ENCODE results near the gene SLC43A2.
"Not testable (repeated sequence)": the region's sequence is repeated elsewhere in the genome, so short reads cannot be mapped to it uniquely, and the experiment has no call there.

The SLC43A2 gene

GRCh38 chr17:1627982-1628855, at the start of gene SLC43A2:
TSS of gene SLC43A2 (minus strand) at chr17:1628834. CDS start at chr17:1627874, 960 bp downstream.
- Histone ChIP-seq H3K9ac (ENCODE audit: insufficient read length, low read depth) (peak within 1 kb of the TSS; percentile 79), H3K4me1 (ENCODE audit: insufficient read depth, insufficient read length) (peaks cover 22% of the 10 kb centered on the region), H3K27me3 (ENCODE audit: insufficient read depth, insufficient read length) (peaks cover 5% of the 10 kb centered on the region), H3K9me3 (ENCODE audit: insufficient read depth, low read length) (no peaks in the 10 kb centered on the region), H3K4me3 (ENCODE audit: insufficient read length, low read depth) (peak within 1 kb of the TSS; percentile 57), H3K36me3 (ENCODE audit: insufficient read depth, insufficient read length, low read length) (peaks cover 3% of the 10 kb centered on the region)
- DNase-seq (ENCODE audit: low read depth, low spot score), result peak; percentile 71
- TF ChIP-seq ZNF274 (IDR thresholded peaks at IDR 0.05; ENCODE audit: low read depth, low read length), result no peak
- TF ChIP-seq YY1 (IDR thresholded peaks at IDR 0.05; ENCODE audit: insufficient read depth, insufficient read length), result no peak
- no peak for TF ChIP-seq SUZ12 (IDR thresholded peaks at IDR 0.05; ENCODE audit: extremely low read depth, insufficient read depth, insufficient read length)

DNA sequence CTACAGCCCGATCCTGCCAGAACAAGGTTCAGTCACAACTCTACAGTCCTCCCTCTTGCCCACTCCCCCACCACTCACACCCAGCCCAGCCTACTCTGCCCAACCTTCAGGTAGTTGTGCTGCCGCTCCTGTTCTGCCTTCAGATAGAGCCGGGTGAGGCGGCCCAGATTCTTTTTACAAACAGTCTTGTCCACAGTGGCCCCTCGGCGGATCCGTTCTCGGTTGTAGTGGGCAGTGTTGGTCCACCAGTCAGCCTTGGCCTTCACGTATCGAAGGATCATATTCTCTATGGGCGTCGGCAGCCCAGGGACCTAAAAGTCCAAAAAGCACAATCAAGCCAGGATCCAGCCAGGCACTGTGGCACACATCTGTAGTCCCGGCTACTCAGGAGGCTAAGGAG, 47.8 kb upstream of the SLC43A2 start:
- no peaks in the 10 kb centered on the region for H3K27me3 ChIP-seq (ENCODE audit: insufficient read depth, insufficient read length)
- no peak overlapping the region for H3K4me3 ChIP-seq (ENCODE audit: insufficient read length, low read depth)
- no peak overlapping the region for H3K9ac ChIP-seq (ENCODE audit: insufficient read length, low read depth)
- peaks cover 92% of the 10 kb centered on the region for H3K36me3 ChIP-seq (ENCODE audit: insufficient read depth, insufficient read length, low read length)
- DNase-seq (ENCODE audit: low read depth, low spot score), result no peak
- TF ChIP-seq ZNF274 (IDR thresholded peaks at IDR 0.05; ENCODE audit: low read depth, low read length) (no peak), SUZ12 (IDR thresholded peaks at IDR 0.05; ENCODE audit: extremely low read depth, insufficient read depth, insufficient read length) (no peak), YY1 (IDR thresholded peaks at IDR 0.05; ENCODE audit: insufficient read depth, insufficient read length) (no peak)
- H3K9me3 ChIP-seq (ENCODE audit: insufficient read depth, low read length), result no peaks in the 10 kb centered on the region
- H3K4me1 ChIP-seq (ENCODE audit: insufficient read depth, insufficient read length), result no peaks in the 10 kb centered on the region

DNA sequence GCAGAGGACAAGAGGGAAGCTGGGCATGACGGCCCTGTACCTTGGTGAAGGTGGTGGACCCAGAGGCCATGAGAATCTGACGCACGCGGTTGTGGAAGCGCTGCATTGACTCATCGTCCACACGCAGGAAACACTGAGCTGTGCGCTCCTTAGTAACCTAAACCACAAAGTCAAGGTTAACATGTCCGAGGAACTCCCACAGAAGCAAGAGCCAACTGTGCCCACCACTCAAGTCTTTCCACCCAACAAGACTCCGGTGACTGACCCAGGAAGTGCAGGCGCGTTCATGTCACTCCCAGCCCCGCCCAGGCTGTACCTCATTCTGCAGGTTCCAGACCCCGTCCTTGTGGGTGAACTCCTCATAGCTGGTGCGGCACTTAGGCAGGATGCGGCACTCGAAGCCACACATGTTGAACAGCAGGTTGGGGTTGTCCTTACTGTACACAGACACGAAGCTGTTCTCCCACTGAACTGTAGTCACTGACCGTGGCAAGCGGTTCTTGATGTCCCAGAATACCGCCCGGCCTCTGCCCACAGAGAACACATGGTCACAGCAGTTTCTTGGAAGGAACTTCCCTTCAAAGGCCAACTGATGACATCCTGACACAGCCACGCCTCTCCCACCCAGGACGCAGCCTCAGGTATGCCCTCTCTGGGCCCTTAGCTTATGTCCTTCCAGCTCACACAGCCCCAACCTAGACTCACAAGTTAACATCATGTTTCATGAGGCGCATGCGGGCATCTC, 44.6 kb upstream of the SLC43A2 start:
- TF ChIP-seq ZNF274 (IDR thresholded peaks at IDR 0.05; ENCODE audit: low read depth, low read length) (no peak), SUZ12 (IDR thresholded peaks at IDR 0.05; ENCODE audit: extremely low read depth, insufficient read depth, insufficient read length) (no peak), YY1 (IDR thresholded peaks at IDR 0.05; ENCODE audit: insufficient read depth, insufficient read length) (no peak)
- H3K9ac ChIP-seq (ENCODE audit: insufficient read length, low read depth), result no peak overlapping the region
- no peaks in the 10 kb centered on the region for H3K4me1 ChIP-seq (ENCODE audit: insufficient read depth, insufficient read length)
- DNase-seq (ENCODE audit: low read depth, low spot score), result no peak
- H3K4me3 ChIP-seq (ENCODE audit: insufficient read length, low read depth), result no peak overlapping the region
- H3K9me3 ChIP-seq (ENCODE audit: insufficient read depth, low read length), result no peaks in the 10 kb centered on the region
- no peaks in the 10 kb centered on the region for H3K27me3 ChIP-seq (ENCODE audit: insufficient read depth, insufficient read length)
- peaks cover 87% of the 10 kb centered on the region for H3K36me3 ChIP-seq (ENCODE audit: insufficient read depth, insufficient read length, low read length)

GRCh38 chr17:1663934-1664333, 35.3 kb upstream of the SLC43A2 start:
- H3K9me3 ChIP-seq (ENCODE audit: insufficient read depth, low read length); H3K4me1 ChIP-seq (ENCODE audit: insufficient read depth, insufficient read length); H3K4me3 ChIP-seq (ENCODE audit: insufficient read length, low read depth); H3K9ac ChIP-seq (ENCODE audit: insufficient read length, low read depth); H3K27me3 ChIP-seq (ENCODE audit: insufficient read depth, insufficient read length); DNase-seq (ENCODE audit: low read depth, low spot score): not testable (repeated sequence)
- H3K36me3 ChIP-seq (ENCODE audit: insufficient read depth, insufficient read length, low read length), result peaks cover 76% of the 10 kb centered on the region

DNA sequence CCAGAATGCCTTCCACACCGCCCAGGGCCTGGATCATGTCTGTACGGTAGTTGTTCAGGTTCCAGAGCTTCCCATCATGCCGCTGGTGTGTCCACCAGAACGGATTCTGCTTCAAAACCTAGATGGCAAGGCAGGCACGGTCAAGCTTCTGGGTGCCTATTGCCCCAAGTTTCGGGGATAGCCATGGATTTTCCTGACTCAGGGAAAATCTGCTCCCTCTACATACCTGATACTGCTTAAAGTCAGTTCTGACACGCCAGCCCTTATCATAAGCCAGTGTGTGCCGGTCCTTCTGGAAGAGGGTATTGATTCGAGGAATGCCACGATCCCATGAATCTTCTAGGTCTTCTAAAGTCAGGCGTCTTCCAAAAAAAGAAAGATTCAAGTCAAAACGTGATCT, 32.4 kb upstream of the SLC43A2 start:
- H3K9me3 ChIP-seq (ENCODE audit: insufficient read depth, low read length), result no peaks in the 10 kb centered on the region
- no peak overlapping the region for H3K9ac ChIP-seq (ENCODE audit: insufficient read length, low read depth)
- TF ChIP-seq SUZ12 (IDR thresholded peaks at IDR 0.05; ENCODE audit: extremely low read depth, insufficient read depth, insufficient read length) (no peak), YY1 (IDR thresholded peaks at IDR 0.05; ENCODE audit: insufficient read depth, insufficient read length) (no peak), ZNF274 (IDR thresholded peaks at IDR 0.05; ENCODE audit: low read depth, low read length) (no peak)
- peaks cover 79% of the 10 kb centered on the region for H3K36me3 ChIP-seq (ENCODE audit: insufficient read depth, insufficient read length, low read length)
- no peaks in the 10 kb centered on the region for H3K27me3 ChIP-seq (ENCODE audit: insufficient read depth, insufficient read length)
- no peak for DNase-seq (ENCODE audit: low read depth, low spot score)
- H3K4me1 ChIP-seq (ENCODE audit: insufficient read depth, insufficient read length), result no peaks in the 10 kb centered on the region
- no peak overlapping the region for H3K4me3 ChIP-seq (ENCODE audit: insufficient read length, low read depth)

- no peak for TF ChIP-seq ZNF274 (IDR thresholded peaks at IDR 0.05; ENCODE audit: low read depth, low read length)
- no peak for TF ChIP-seq SUZ12 (IDR thresholded peaks at IDR 0.05; ENCODE audit: extremely low read depth, insufficient read depth, insufficient read length)
- TF ChIP-seq YY1 (IDR thresholded peaks at IDR 0.05; ENCODE audit: insufficient read depth, insufficient read length), result no peak
- Histone ChIP-seq H3K4me1 (ENCODE audit: insufficient read depth, insufficient read length) (no peaks in the 10 kb centered on the region), H3K36me3 (ENCODE audit: insufficient read depth, insufficient read length, low read length) (peaks cover 84% of the 10 kb centered on the region), H3K9me3 (ENCODE audit: insufficient read depth, low read length) (no peaks in the 10 kb centered on the region), H3K9ac (ENCODE audit: insufficient read length, low read depth) (no peak overlapping the region), H3K27me3 (ENCODE audit: insufficient read depth, insufficient read length) (no peaks in the 10 kb centered on the region), H3K4me3 (ENCODE audit: insufficient read length, low read depth) (no peak overlapping the region)
- no peak for DNase-seq (ENCODE audit: low read depth, low spot score)
Observed at GRCh38 chr17:1658100-1658499, 29.5 kb upstream of the SLC43A2 start.

GRCh38 chr17:1653735-1654134, 25.1 kb upstream of the SLC43A2 start:
- H3K36me3 ChIP-seq (ENCODE audit: insufficient read depth, insufficient read length, low read length), result peaks cover 80% of the 10 kb centered on the region
- TF ChIP-seq SUZ12 (IDR thresholded peaks at IDR 0.05; ENCODE audit: extremely low read depth, insufficient read depth, insufficient read length), result no peak
- no peak for TF ChIP-seq ZNF274 (IDR thresholded peaks at IDR 0.05; ENCODE audit: low read depth, low read length)
- no peak for TF ChIP-seq YY1 (IDR thresholded peaks at IDR 0.05; ENCODE audit: insufficient read depth, insufficient read length)
- H3K4me1 ChIP-seq (ENCODE audit: insufficient read depth, insufficient read length), result peaks cover 2% of the 10 kb centered on the region
- no peak overlapping the region for H3K4me3 ChIP-seq (ENCODE audit: insufficient read length, low read depth)
- no peaks in the 10 kb centered on the region for H3K27me3 ChIP-seq (ENCODE audit: insufficient read depth, insufficient read length)
- H3K9ac ChIP-seq (ENCODE audit: insufficient read length, low read depth), result no peak overlapping the region
- no peaks in the 10 kb centered on the region for H3K9me3 ChIP-seq (ENCODE audit: insufficient read depth, low read length)
- no peak for DNase-seq (ENCODE audit: low read depth, low spot score)

DNA sequence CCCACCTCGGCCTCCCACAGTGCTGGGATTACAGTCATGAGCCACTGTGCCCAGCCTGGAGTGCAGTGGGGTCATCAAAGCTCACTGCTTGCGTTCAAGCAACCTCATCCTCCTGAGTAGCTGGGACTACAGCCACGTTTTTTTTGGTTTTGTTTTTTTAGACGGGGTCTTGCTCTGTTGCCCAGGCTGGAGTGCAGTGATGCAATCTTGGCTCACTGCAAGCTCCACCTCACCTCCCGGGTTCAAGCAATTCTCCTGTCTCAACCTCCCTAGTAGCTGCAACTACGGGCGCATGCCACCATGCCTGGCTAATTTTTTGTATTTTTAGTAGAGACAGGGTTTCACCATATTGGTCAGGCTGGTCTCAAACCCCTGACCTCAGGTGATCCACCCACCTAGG, 24.2 kb upstream of the SLC43A2 start:
- H3K4me3 ChIP-seq (ENCODE audit: insufficient read length, low read depth); H3K9me3 ChIP-seq (ENCODE audit: insufficient read depth, low read length); DNase-seq (ENCODE audit: low read depth, low spot score); H3K4me1 ChIP-seq (ENCODE audit: insufficient read depth, insufficient read length); H3K27me3 ChIP-seq (ENCODE audit: insufficient read depth, insufficient read length); H3K9ac ChIP-seq (ENCODE audit: insufficient read length, low read depth): not testable (repeated sequence)
- H3K36me3 ChIP-seq (ENCODE audit: insufficient read depth, insufficient read length, low read length), result peaks cover 70% of the 10 kb centered on the region
